Measurements from ENCODE around the gene CHMP2A. TPM values are rescaled to one million over a fixed set of nuclear protein-coding genes. Genes with fewer than 3 reads are reported as not detected.
A peak's percentile ranks its signal among the peaks of the same experiment; 100 is the strongest.

Gene CHMP2A
- polyA plus RNA-seq, 1 donor from 2014 or later: 189 TPM

- TF ChIP-seq RAD21 (conservative IDR thresholded peaks at IDR 0.05) (peak; percentile 23), TAF1 (IDR thresholded peaks at IDR 0.05; ENCODE audit: low read depth) (no peak), MXI1 (conservative IDR thresholded peaks at IDR 0.05; ENCODE audit: poor library complexity, severe bottlenecking) (peak; percentile 76), REST (IDR thresholded peaks at IDR 0.05; ENCODE audit: borderline replicate concordance) (peak; percentile 75), POLR2AphosphoS5 (IDR thresholded peaks at IDR 0.05) (peak; percentile 77), EP300 (conservative IDR thresholded peaks at IDR 0.05; ENCODE audit: poor library complexity, severe bottlenecking) (peak; percentile 69), CTCF (IDR thresholded peaks at IDR 0.05; ENCODE audit: poor library complexity, severe bottlenecking) (peak; percentile 40), EZH2 (IDR thresholded peaks at IDR 0.05; ENCODE audit: borderline replicate concordance, insufficient read depth, low read length, poor library complexity, severe bottlenecking) (no peak)
- H3K9me2 ChIP-seq (ENCODE audit: insufficient read depth, low read length): no peaks in the 10 kb centered on the region
- no peaks in the 10 kb centered on the region for H3F3A ChIP-seq (ENCODE audit: insufficient read depth, low read length, poor library complexity, severe bottlenecking)
- peak overlapping the region; percentile 97 for H3K4me3 ChIP-seq (ENCODE audit: low read length)
- H3K9ac ChIP-seq (ENCODE audit: low read length): peak overlapping the region; percentile 96
- peak overlapping the region; percentile 85 for H2AFZ ChIP-seq (ENCODE audit: low read depth, low read length)
- H4K20me1 ChIP-seq (ENCODE audit: insufficient read depth): no peaks in the 10 kb centered on the region
- H3K9me3 ChIP-seq (ENCODE audit: low read length): no peaks in the 10 kb centered on the region
- H3K27ac ChIP-seq (ENCODE audit: low read length): peak overlapping the region; percentile 92
- H3K36me3 ChIP-seq (ENCODE audit: insufficient read depth, low read length): no peaks in the 10 kb centered on the region
- no peaks in the 10 kb centered on the region for H3K27me3 ChIP-seq (ENCODE audit: insufficient read depth, low read depth, low read length)
- H3K4me2 ChIP-seq (ENCODE audit: low read length): peak overlapping the region; percentile 94
- peaks cover 28% of the 10 kb centered on the region for H3K79me2 ChIP-seq (replicated peaks; ENCODE audit: insufficient read depth, low read length)
Measured at GRCh38 chr19:58575183-58576041, 20.5 kb upstream of the CHMP2A start.

- Histone ChIP-seq H3F3A (ENCODE audit: insufficient read depth, low read length, poor library complexity, severe bottlenecking) (no peaks in the 10 kb centered on the region), H3K79me2 (replicated peaks; ENCODE audit: insufficient read depth, low read length) (peaks cover 20% of the 10 kb centered on the region), H3K9me3 (ENCODE audit: low read length) (no peaks in the 10 kb centered on the region), H2AFZ (ENCODE audit: low read depth, low read length) (peak overlapping the region; percentile 10), H3K9ac (ENCODE audit: low read length) (peak overlapping the region; percentile 97), H3K36me3 (ENCODE audit: insufficient read depth, low read length) (no peaks in the 10 kb centered on the region), H3K4me2 (ENCODE audit: low read length) (peak overlapping the region; percentile 75), H3K4me3 (ENCODE audit: low read length) (peak overlapping the region; percentile 97), H3K27me3 (ENCODE audit: insufficient read depth, low read depth, low read length) (no peaks in the 10 kb centered on the region), H4K20me1 (ENCODE audit: insufficient read depth) (no peaks in the 10 kb centered on the region), H3K9me2 (ENCODE audit: insufficient read depth, low read length) (no peaks in the 10 kb centered on the region), H3K27ac (ENCODE audit: low read length) (peak overlapping the region; percentile 92)
- TF ChIP-seq RAD21 (conservative IDR thresholded peaks at IDR 0.05): no peak
- TF ChIP-seq MXI1 (conservative IDR thresholded peaks at IDR 0.05; ENCODE audit: poor library complexity, severe bottlenecking): peak; percentile 99
Measured at GRCh38 chr19:58573658-58574164, 18.8 kb upstream of the CHMP2A start.
